HepG2 (cell line): ENCODE measurements around the gene SNX3. TPM values are rescaled to one million over a fixed set of nuclear protein-coding genes. Genes with fewer than 3 reads are reported as not detected.

Source experiments
- ATAC-seq: fragments of 200-7000 bp; cut with Tn5 transposase; 3 replicates; pipeline ENCODE4 v1.9.1; 2020; ENCODE audit warnings: mild to moderate bottlenecking, moderate library complexity
- BruUV-seq: library from RNA; stranded (reverse); fragments of 400-500 nt; replicated peaks from 2 replicates; lab custom pipeline; 2021; lab: Mats Ljungman, UMichigan
- CTCF ChIA-PET: fragments of 300-600 bp; formaldehyde crosslinking; extraction: SDS; loops from one replicate; lab custom pipeline; 2021; ENCODE audit warnings: low total read pairs, inconsistent platforms, low intra/inter-chr PET ratio; lab: Yijun Ruan, JAX
- POLR2A ChIA-PET: fragments of 350-600 bp; sonication (Branson Sonifier 250); formaldehyde crosslinking; loops from one replicate; lab custom pipeline; 2020; ENCODE audit warnings: antibody characterized with exemption, inconsistent platforms; lab: Yijun Ruan, JAX
- DNase-seq: peaks from one replicate; pipeline ENCODE4 v3.0.0-alpha.2; 2015; ENCODE audit warnings: low spot score
- FAIRE-seq: peaks from 3 replicates; lab custom pipeline; 2011; peaks lifted over from hg19 to GRCh38; lab: Jason Lieb, UNC
- H2AFZ ChIP-seq: one replicate; pipeline ENCODE4 v1.6.1; 2011; ENCODE audit warnings: low read length, inconsistent platforms
- H3K27ac ChIP-seq: fragments of 300-600 bp; 3 replicates; pipeline ENCODE4 v1.8.0; 2011; ENCODE audit warnings: mixed run types, mild to moderate bottlenecking, mixed read lengths, low read length, inconsistent platforms; ENCODE audit not compliant: insufficient read depth; ENCODE audit errors: extremely low read length
- H3K27me3 ChIP-seq, 2 experiments: fragments of 200-600 bp in 1 of 2; 2 replicates in 1 of 2; 3 replicates in 1 of 2; pipeline versions ENCODE4 v1.6.0 to v1.8.0; 2011; ENCODE audit warnings: low read length in 2 of 2, mild to moderate bottlenecking in 2 of 2, moderate library complexity in 2 of 2, inconsistent platforms in 1 of 2; ENCODE audit not compliant: insufficient read depth in 2 of 2, control insufficient read depth in 1 of 2
- H3K36me3 ChIP-seq, 2 experiments: fragments of 200-600 bp in 1 of 2; replicated peaks in 1 of 2; 2 replicates in 1 of 2; 3 replicates in 1 of 2; pipeline versions ENCODE4 v1.5.1 to v1.8.0; 2011; ENCODE audit warnings: low read length in 2 of 2, inconsistent platforms in 1 of 2; ENCODE audit not compliant: insufficient read depth in 2 of 2, control insufficient read depth in 1 of 2
- H3K4me1 ChIP-seq: 2 replicates; pipeline ENCODE4 v1.5.1; 2012; ENCODE audit warnings: low read length, inconsistent platforms; ENCODE audit not compliant: insufficient read depth
- H3K4me2 ChIP-seq: 2 replicates; pipeline ENCODE4 v1.6.0; 2011; ENCODE audit warnings: low read depth, low read length, inconsistent platforms
- H3K4me3 ChIP-seq, 3 experiments: fragments of 200-600 bp in 1 of 3; sonication (generic), shearing (Covaris generic) in 1 of 3; replicated peaks in 1 of 3; 2 replicates each; pipeline ENCODE4 v1.5.1; 2011 to 2016; ENCODE audit warnings: low read length in 3 of 3, inconsistent platforms in 2 of 3, low read depth in 2 of 3, mild to moderate bottlenecking in 2 of 3, control low read depth in 1 of 3, mixed read lengths in 1 of 3; ENCODE audit not compliant: insufficient read depth in 1 of 3
- H3K79me2 ChIP-seq: one replicate; pipeline ENCODE4 v1.6.1; 2011; ENCODE audit warnings: low read length, inconsistent platforms; ENCODE audit not compliant: insufficient read depth
- H3K9ac ChIP-seq: 2 replicates; pipeline ENCODE4 v1.6.0; 2011; ENCODE audit warnings: mild to moderate bottlenecking, low read depth, low read length, inconsistent platforms; ENCODE audit not compliant: insufficient read depth
- H3K9me3 ChIP-seq: 2 replicates; pipeline ENCODE4 v1.5.1; 2012; ENCODE audit warnings: mild to moderate bottlenecking, low read length
- H4K20me1 ChIP-seq: 2 replicates; pipeline ENCODE4 v1.6.0; 2011; ENCODE audit warnings: inconsistent platforms, mild to moderate bottlenecking, low read length, moderate library complexity; ENCODE audit not compliant: insufficient read depth
- KLF13 ChIP-seq: sonication (generic); formaldehyde crosslinking; IDR thresholded peaks from 2 replicates; pipeline ENCODE4 v1.4.0; 2020; ENCODE audit warnings: mild to moderate bottlenecking, missing genetic modification reagents
- ZNF225 ChIP-seq: sonication (generic); formaldehyde crosslinking; IDR thresholded peaks from 2 replicates; pipeline ENCODE4 v1.4.0; 2020; ENCODE audit warnings: mild to moderate bottlenecking, missing genetic modification reagents
- ZNF746 ChIP-seq: sonication (generic); formaldehyde crosslinking; IDR thresholded peaks from 2 replicates; pipeline ENCODE4 v1.8.0; 2022; ENCODE audit warnings: mild to moderate bottlenecking, missing genetic modification reagents
- WGBS: methylation state at CpG from one replicate; pipeline ENCODE4 v1.1.6; 2017; ENCODE audit warnings: low lambda C conversion rate; 5-methylcytosine and 5-hydroxymethylcytosine counted together
- in situ Hi-C: cut with HindIII; loops from 2 replicates; pipeline ENCODE4 v1.10.0; 2017; ENCODE audit warnings: low pct_unique_long_range_greater_than_20kb; ENCODE audit not compliant: extremely low pct_ligation_motif_present
- intact Hi-C: fragments of 100-400 bp; cut with micrococcal nuclease; formaldehyde crosslinking; loops from one replicate; pipeline ENCODE4 v1.10.0; 2022; ENCODE audit not compliant: unreplicated experiment
- polyA plus RNA-seq, 8 experiments: library from polyadenylated mRNA; depleted of rRNA in 3 of 8; stranded (reverse) in 7 of 8; unstranded in 1 of 8; fragments of >200 nt; fragmentation: Illumina TruSeq in 4 of 8; extraction: Trizol in 4 of 8; gene quantifications; 2 replicates each; pipeline versions ENCODE4 v1.2.1 to v1.2.3, GENCODE V29; 2011 to 2016; ENCODE audit warnings: low read depth in 4 of 8, missing spikeins in 1 of 8, mixed read lengths in 1 of 8; ENCODE audit not compliant: insufficient read depth in 1 of 8
- total RNA-seq, 5 experiments: library from RNA; depleted of rRNA; stranded (reverse); fragments of >200 nt; fragmentation: Illumina TruSeq; extraction: Trizol; gene quantifications; 2 replicates each; pipeline ENCODE4 v1.2.3, GENCODE V29; 2016; ENCODE audit warnings: low read depth in 1 of 5
- TF ChIP-seq, protein P1 (sequence below): sonication (generic); formaldehyde crosslinking; IDR thresholded peaks from 2 replicates; pipeline ENCODE4 v1.5.1; 2020; ENCODE audit warnings: mild to moderate bottlenecking, missing genetic modification reagents, moderate library complexity

Gene SNX3
- total and polyA plus RNA-seq, 2 of the 13 experiments (the other 11 are each of a cell fraction or from before 2014, with no cell fraction given) = 84.9 to 226 TPM

DNA sequence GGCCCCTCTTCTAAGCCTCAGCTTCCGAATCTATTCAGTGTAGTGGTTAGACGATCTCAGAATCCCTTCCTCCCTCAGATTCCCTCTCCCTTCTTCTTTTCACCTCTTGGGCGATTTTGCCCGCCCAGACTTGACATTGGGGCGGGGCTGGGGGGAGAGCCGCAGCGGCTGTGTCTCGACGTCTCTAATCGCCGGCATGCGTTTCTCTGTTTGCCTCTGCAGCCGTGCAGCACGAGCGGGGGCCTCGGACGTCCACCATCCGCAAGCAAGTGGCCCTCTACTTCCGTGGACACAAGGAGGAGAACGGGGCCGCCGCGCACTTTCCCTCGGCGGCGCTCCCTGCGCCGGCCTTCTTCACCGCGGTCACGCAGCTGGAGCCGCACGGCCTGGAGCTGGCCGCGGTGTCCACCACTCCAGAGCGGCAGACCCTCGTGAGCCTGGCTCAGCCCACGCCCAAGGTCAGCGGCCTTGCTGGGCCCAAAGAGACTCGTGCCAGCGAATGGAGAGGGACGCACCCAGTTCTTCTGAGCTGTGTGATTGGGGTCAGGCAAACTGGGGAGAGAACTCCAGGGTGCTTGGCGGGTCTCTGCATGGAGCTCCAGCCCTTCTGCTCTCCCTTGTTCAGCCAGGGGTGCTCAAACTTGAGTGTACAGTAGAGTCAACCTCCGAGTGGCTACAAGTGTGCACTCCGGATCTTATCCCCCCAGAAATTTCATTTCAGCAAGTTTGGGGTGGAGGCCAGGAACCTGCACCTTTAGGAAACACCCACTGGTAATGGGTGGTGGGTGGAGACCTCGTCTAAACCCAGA lies 84.4 kb downstream of the SNX3 start:
- no peaks in the 10 kb centered on the region for H3K79me2 ChIP-seq
- in situ Hi-C loops = no loop called here
- H3K4me3 ChIP-seq = peak overlapping the region; percentile 46 to 79 (median 57); a peak in 5 of 6 replicates
- H2AFZ ChIP-seq = peak overlapping the region; percentile 60
- peaks cover 8% of the 10 kb centered on the region; the same call in 1 of the 2 replicates for H3K4me1 ChIP-seq
- no peak for FAIRE-seq
- no peak for TF ChIP-seq ZNF746 (CRISPR knock-in tag)
- TF ChIP-seq, protein P1, sequence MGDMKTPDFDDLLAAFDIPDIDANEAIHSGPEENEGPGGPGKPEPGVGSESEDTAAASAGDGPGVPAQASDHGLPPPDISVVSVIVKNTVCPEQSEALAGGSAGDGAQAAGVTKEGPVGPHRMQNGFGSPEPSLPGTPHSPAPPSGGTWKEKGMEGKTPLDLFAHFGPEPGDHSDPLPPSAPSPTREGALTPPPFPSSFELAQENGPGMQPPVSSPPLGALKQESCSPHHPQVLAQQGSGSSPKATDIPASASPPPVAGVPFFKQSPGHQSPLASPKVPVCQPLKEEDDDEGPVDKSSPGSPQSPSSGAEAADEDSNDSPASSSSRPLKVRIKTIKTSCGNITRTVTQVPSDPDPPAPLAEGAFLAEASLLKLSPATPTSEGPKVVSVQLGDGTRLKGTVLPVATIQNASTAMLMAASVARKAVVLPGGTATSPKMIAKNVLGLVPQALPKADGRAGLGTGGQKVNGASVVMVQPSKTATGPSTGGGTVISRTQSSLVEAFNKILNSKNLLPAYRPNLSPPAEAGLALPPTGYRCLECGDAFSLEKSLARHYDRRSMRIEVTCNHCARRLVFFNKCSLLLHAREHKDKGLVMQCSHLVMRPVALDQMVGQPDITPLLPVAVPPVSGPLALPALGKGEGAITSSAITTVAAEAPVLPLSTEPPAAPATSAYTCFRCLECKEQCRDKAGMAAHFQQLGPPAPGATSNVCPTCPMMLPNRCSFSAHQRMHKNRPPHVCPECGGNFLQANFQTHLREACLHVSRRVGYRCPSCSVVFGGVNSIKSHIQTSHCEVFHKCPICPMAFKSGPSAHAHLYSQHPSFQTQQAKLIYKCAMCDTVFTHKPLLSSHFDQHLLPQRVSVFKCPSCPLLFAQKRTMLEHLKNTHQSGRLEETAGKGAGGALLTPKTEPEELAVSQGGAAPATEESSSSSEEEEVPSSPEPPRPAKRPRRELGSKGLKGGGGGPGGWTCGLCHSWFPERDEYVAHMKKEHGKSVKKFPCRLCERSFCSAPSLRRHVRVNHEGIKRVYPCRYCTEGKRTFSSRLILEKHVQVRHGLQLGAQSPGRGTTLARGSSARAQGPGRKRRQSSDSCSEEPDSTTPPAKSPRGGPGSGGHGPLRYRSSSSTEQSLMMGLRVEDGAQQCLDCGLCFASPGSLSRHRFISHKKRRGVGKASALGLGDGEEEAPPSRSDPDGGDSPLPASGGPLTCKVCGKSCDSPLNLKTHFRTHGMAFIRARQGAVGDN = 0 out of 2 replicates have a peak, but pooled peaks have one; percentile 3
- no peak for TF ChIP-seq KLF13
- 0 out of 2 replicates have a peak, but pooled peaks have one; percentile 58 for TF ChIP-seq ZNF225 (CRISPR knock-in tag)
- TF ChIP-seq, all 625 proteins: peak for 2
- ChIA-PET CTCF (interaction anchor here (1.0 kb wide), 1 partner anchor 316 kb away, joined by 3 read pairs; no protein-coding TSS in a partner anchor), POLR2A (interaction anchor here (0.9 kb wide), 1 partner anchor 85 kb away, joined by 4 read pairs; the partner anchor contains the start of gene SNX3)
- no peak overlapping the region for H3K27ac ChIP-seq
- H3K9me3 ChIP-seq = no peaks in the 10 kb centered on the region
- peaks cover 3 to 56% of the 10 kb centered on the region in 2 experiments; a peak in 3 of 5 replicates for H3K27me3 ChIP-seq
- no peaks in the 10 kb centered on the region for H4K20me1 ChIP-seq
- BruUV-seq = no TSS peak
- H3K4me2 ChIP-seq = peak overlapping the region; percentile 98
- no peaks in the 10 kb centered on the region for H3K36me3 ChIP-seq
- H3K9ac ChIP-seq = no peak overlapping the region
- no peak for ATAC-seq
- WGBS = 53% methylated on average over 34 of the region's 46 CpGs
- no peak for DNase-seq
- intact Hi-C loops = no loop called here
